ENCODE data around the gene TEN1.
A peak's percentile ranks its signal among the peaks of the same experiment; 100 is the strongest.

DNA sequence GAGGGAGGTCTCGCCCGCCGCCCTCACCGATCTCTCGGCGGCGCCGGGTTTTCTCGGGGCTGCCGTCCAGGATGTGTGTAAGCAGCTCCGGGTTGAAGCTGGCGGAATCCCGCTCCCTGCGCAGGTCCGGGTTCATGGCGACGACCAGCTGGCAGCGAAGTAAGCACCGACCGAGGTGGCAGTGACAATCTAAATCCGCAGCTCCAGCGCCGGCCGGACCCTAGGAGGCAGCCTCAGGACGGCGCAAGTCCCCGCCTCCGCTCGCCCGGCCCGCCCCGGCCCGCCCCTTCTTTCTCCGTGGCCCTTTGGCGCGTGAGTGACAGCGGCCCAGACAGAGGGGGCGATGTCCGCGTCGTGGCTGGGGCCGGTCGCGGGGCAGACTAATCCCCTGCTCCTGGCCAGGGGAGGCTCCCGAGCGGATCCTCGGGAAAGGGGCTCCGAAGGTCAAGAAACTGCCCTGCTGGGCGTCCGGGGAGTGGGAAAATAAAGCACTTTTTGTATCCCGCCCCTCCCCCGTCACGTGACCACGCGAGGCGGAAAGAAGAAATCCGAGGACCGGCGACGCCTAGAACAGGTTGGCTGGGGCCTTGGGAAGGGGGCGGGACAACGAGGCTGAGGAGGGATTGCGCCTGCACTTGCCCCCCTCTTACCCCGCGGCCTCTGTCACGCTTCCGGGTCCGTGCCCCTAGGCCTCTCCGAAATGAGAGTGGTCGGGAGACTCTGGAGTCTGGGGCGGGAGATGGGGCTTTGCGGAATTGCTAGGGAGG, at the start of gene TEN1, which contains the start of gene ACOX1:
- TF ChIP-seq MXI1 (IDR thresholded peaks at IDR 0.05; ENCODE audit: borderline replicate concordance, low read depth, low read length) = no peak
- TF ChIP-seq RAD21 (IDR thresholded peaks at IDR 0.05; ENCODE audit: low read length) = no peak
- TF ChIP-seq BHLHE40 (IDR thresholded peaks at IDR 0.05; ENCODE audit: low read depth, low read length) = peak; percentile 96
- TF ChIP-seq, protein P1, sequence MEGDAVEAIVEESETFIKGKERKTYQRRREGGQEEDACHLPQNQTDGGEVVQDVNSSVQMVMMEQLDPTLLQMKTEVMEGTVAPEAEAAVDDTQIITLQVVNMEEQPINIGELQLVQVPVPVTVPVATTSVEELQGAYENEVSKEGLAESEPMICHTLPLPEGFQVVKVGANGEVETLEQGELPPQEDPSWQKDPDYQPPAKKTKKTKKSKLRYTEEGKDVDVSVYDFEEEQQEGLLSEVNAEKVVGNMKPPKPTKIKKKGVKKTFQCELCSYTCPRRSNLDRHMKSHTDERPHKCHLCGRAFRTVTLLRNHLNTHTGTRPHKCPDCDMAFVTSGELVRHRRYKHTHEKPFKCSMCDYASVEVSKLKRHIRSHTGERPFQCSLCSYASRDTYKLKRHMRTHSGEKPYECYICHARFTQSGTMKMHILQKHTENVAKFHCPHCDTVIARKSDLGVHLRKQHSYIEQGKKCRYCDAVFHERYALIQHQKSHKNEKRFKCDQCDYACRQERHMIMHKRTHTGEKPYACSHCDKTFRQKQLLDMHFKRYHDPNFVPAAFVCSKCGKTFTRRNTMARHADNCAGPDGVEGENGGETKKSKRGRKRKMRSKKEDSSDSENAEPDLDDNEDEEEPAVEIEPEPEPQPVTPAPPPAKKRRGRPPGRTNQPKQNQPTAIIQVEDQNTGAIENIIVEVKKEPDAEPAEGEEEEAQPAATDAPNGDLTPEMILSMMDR (conservative IDR thresholded peaks at IDR 0.05; ENCODE audit: low read depth, low read length) = peak; percentile 25; the same call in 1 of the 2 replicates
